GM18951 (cell line): ENCODE results near the gene MYH4.

Experiments
- POLR2A ChIP-seq: IDR thresholded peaks from 4 replicates; pipeline ENCODE4 v1.6.1; 2011; ENCODE audit warnings: mild to moderate bottlenecking; ENCODE audit not compliant: insufficient read length, insufficient read depth; ENCODE audit errors: extremely low read depth
- in situ Hi-C: fragments of 300-500 bp; cut with MboI; formaldehyde crosslinking; loops from one replicate; pipeline ENCODE4 v1.12.0; 2022; ENCODE audit warnings: low sequenced_read_pairs, mixed read lengths, inconsistent platforms; ENCODE audit not compliant: unreplicated experiment

Gene MYH4

DNA sequence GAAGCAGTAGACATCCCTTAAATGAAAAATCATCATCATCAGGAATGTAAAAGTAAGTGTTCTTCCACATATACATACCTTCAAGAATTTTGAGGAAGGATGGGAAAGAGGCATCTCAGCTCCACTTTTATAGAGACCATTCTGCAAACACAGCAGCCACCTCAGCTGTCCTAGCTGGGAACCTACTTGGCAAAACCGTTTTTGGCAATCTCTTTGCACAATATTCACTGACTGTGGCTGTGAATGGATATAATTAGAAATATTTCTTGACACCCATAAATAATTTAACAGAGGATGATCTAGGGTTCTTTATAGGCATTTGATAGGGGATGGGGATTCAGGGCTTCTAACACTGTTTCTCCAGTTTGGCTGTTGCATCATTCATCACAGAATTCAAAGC is at the start of gene MYH4:
Gene MYH4 (minus strand): TSS at position 101 of the 400 bp plus-strand sequence. CDS start 2,814 bp downstream, outside the sequence.
- no peak for TF ChIP-seq POLR2A
- in situ Hi-C loops, result no loop called here

- no peak for TF ChIP-seq POLR2A
- in situ Hi-C loops, result no loop called here
Observed at GRCh38 chr17:10518271-10519037, 49.1 kb upstream of the MYH4 start, which contains the start of gene MYH1. TSS of gene MYH1 (minus strand) at chr17:10518542. CDS start at chr17:10516642, 1,900 bp downstream.

GRCh38 chr17:10516638-10517037 is 47.3 kb upstream of the MYH4 start:
- in situ Hi-C loops, result no loop called here
- no peak for TF ChIP-seq POLR2A

DNA sequence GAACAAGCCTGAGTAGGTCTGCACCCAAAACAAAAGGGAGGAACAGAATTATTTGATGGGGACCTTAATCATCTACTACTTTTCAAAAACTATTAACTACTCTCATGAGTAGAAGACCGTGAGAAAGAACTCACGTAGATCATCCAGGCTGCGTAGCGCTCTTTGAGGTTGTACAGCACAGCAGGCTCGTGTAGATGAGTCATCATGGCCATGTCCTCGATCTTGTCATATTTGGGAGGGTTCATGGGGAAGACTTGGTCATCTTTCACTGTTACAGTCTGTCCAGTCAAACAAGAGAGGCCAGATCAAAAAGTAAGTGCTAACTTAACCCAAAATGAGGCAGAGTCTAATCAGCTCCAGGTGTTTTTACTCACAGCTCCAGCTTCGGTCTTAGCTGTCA is 46.7 kb upstream of the MYH4 start:
- in situ Hi-C loops, result no loop called here
- TF ChIP-seq POLR2A, result no peak

DNA sequence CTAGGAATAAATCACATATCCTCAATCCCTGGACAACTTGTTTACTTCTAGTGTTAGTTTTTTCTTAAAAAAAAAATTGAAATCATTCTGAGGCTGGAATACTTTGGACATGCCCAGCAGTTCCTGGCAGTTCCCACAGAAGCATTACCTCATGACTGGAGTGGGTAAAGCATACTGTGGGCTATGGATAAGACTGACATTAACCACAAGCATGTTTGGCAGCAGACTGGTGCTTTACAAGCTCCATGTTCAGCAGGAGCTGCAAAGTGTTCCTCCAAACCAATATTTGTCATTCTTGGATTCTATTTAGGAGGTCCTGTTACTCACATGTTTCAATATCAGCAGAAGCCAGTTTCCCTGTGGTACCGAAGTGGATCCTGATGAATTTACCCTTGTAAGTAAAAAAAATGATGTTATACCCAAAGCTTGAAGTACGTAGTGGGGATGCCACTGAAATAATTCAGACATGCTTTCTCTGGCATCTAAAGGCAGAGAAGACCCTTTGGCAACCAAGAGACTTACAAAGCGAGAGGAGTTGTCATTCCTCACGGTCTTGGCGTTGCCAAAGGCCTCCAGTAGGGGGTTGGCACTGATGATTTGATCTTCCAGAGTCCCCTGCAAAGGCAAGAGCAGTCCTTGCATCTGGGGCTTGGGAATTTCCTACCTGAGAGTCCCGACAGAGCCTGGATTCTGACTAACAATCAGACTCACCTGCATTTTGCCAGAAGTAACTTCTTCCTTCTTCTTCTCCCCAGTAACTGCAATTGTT is 44.1 kb upstream of the MYH4 start:
- TF ChIP-seq POLR2A, result no peak
- in situ Hi-C loops, result no loop called here

DNA sequence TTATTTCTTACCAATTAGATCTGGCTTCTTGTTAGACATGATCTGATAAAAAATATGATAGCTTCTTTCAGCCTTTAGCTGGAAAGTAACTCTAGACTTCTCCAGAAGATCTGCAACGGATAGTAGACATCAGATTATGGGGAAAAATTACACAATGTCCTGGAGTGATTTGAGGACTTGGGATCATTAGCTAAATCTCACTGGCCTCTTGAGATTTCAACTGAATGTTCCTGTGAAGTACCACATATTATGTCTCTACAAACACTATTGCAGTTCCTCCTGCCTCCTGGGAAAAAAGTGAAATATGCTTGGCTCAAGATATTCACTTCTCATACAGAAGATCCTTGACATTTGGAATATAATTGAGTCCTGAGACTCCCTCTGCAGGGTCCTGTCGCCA is 43.5 kb upstream of the MYH4 start:
- no peak for TF ChIP-seq POLR2A
- in situ Hi-C loops, result no loop called here

GRCh38 chr17:10499950-10500349 is 30.6 kb upstream of the MYH4 start:
- in situ Hi-C loops, result no loop called here
- TF ChIP-seq POLR2A, result no peak

DNA sequence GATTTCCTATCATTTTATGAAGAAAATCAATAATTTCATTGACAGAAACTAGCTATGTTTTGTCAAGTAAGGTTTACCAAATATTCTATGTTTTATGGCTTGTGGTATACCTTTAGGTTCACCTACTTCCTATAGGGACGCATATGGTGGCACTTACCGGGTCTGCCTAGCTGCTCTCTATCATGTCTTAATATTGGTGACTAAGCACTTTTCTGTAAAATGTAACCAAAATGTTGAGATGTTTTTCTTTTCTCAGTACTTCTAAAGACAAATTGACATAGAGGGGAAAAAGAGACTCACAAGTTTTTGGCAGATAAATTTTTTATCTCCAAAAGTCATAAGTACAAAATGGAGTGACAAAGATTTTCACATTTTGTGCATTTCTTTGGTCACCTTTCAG is 22.6 kb upstream of the MYH4 start:
- in situ Hi-C loops, result no loop called here
- no peak for TF ChIP-seq POLR2A

GRCh38 chr17:10482252-10482651 is 12.9 kb upstream of the MYH4 start:
- in situ Hi-C loops, result no loop called here
- TF ChIP-seq POLR2A, result no peak

GRCh38 chr17:10477701-10478100 is 8.3 kb upstream of the MYH4 start:
- no peak for TF ChIP-seq POLR2A
- in situ Hi-C loops, result no loop called here

GRCh38 chr17:10474536-10474935 is 5.2 kb upstream of the MYH4 start:
- in situ Hi-C loops, result no loop called here
- TF ChIP-seq POLR2A, result no peak

- in situ Hi-C loops, result no loop called here
Observed at GRCh38 chr17:10471858-10472257, 2.5 kb upstream of the MYH4 start.

DNA sequence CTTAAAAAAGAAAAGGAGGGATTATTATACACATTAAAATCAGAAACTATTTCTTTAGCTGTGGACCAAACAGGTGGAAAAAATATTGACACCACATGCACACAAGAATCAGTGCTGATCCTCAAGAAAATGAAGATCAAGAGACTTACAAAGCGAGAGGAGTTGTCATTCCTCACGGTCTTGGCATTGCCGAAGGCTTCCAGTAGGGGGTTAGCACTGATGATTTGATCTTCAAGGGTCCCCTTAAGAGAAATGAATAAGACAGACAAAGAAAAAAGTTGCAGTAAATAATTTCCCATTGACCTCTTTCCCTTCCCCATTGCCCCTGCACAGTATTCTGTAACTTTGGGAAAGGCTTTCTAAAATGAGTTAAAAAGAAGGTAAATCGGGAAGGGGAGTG is 6.0 kb downstream of the MYH4 start:
- in situ Hi-C loops, result no loop called here
- no peak for TF ChIP-seq POLR2A

More at GRCh38 chr17:10471858-10472257, 2.5 kb upstream of the MYH4 start:
- TF ChIP-seq POLR2A, result no peak

DNA sequence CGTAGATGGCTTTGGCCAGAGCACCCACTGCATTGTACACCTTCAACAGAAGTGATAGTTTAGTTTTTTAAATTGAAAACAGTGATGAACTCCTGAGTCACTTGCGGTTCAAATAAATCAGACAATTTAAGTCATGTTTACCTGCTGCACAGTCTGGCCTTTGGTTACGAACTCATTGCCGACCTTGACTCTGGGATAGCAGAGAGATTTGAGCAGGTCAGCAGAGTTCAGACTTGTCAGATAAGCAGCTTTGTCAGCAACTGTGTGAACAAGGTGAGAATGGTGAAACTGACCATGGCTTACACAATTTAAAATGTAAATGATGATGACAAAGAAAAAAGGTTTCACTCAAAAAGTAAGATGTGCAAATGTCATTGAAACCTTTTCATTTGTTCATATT is 9.3 kb downstream of the MYH4 start:
- TF ChIP-seq POLR2A, result no peak
- in situ Hi-C loops, result no loop called here
